ENCODE data around the gene SYNGR2.

SYNGR2 gene, protein sequence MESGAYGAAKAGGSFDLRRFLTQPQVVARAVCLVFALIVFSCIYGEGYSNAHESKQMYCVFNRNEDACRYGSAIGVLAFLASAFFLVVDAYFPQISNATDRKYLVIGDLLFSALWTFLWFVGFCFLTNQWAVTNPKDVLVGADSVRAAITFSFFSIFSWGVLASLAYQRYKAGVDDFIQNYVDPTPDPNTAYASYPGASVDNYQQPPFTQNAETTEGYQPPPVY

DNA sequence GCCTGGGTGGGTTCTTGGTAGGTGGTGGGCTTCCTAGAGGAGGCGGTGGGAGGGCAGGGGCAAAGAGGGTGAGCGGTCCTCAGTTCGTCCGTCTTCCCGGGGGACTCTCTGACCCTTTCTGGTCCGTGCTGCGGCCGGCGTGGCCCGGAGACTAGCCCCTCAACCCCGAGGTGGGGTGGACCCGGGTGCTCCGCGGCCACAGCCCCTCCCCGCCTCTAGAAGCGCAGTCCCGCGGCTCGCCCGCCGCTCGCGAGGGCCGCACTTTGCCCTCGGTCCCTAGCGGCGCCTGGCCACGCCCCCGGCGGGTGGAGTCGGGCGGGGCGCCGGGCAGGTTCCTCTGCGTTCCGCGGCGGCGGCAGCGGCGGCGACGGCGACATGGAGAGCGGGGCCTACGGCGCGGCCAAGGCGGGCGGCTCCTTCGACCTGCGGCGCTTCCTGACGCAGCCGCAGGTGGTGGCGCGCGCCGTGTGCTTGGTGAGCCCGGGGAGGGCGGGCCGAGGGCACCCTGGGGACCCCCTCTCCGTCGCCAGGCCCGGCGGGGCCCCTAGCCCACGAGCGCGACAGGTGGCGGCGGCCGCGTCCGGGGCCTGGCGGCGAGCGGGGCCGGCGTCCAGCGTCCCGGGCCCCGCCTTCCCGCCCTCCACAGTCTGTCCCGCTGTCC is at the start of gene SYNGR2:
TSS of gene SYNGR2 (plus strand) at position 340 of the 661 bp plus-strand sequence. CDS start at position 376, 36 bp downstream.
- peak in 53 of 58 donors; percentile 16 to 77 (median 50) for DNase-seq

DNA sequence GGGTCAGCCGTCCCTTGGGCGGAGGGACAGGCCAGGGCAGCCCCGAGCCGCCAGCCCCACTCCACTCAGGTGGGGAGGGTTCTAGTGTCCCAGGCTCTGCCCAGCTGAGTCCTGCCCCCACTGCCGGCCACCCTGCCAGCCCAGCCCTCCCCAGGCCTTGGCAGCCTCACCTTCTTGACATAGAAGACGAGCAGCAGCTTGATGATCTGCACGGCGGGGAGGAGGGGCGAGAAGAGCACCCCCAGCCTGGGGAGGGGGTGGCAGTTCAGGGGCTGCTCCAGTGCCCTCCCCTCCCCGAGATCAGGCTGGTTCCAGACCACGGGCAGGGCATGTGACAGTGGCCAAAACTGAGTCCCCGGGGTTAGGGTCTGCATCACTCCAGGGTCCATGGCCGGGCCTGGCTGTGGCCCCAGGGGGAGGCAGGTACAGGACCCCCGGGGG is 49.6 kb upstream of the SYNGR2 start:
- DNase-seq, result no peak

DNA sequence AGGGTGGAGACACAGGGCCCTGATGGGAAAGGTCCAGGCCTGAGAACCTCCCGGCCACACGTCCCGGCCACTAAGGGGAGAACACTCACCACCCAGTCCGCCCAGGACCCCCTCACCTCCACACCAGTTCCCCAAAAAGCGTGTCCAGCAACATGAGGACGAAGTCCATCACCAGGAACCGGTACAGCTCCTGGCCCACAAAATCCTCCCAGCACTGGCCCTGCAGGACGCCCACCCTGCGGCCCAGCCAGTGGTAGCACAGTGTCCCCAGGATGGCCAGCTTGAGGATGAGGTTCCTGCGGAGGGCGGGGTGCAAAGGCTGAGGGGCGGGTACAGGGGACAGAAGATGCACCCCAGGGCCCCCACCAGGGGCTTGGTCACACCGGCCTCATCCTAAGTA is 47.8 kb upstream of the SYNGR2 start:
- DNase-seq, result no peak

DNA sequence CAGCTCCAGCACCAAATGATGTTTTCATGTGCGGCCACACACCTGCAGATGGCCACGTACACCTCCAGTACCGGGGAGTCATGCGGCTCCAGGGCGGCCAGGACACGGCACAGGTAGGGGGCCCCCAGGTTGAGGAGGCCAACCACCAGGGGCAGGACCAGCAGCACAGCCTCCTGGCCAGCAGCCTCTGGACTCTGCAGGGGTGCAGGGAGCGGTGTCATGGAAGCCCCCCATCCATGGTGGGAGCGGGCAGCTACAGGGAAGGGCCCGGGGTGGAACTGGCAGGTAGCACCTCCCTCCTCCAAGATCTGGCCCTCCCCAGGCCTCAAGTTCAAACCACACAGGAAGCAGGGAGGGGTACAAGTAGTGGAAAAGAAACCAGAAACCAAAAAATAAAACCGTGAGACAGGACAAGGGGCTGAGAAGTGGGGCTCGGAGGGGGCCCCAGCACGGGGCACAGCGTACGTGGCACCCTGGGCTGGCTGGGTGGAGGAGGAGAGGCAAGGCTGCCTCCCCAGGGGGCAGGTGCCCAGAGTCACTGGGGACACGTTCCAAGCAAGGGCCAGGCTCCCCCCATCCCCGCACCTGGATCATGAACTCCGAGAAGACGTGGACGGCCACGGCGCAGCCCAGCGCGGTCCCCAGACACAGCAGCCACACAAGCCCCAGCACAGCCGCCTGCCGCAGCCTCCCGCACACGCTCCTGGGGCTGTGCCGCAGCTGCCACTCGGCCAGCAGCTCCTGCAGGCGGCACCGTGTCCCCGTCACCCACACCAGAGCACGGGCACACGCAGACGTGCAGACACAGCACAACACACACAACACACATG is 47.2 kb upstream of the SYNGR2 start:
- no peak for DNase-seq

DNA sequence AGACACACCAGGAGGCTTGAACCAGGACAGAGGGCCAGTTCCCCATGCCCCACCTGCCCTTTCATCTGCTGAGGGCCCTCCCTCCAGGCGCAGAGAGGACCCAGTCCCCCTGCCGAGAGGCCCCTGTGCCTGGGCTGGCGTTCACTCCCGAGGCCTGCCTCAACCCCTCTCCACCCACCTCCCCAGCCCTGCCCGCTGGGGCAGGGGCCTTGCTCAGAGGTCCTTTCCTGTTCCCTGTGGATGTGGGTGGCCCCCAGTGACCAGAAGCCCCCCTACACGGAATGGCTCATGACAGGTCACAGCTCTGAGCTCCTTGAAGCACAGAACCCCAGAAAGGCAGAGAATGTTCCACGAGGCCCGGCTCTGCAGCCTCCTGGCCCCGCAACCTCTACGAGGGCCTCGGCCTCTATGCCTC is 46.6 kb upstream of the SYNGR2 start:
- no peak for DNase-seq

DNA sequence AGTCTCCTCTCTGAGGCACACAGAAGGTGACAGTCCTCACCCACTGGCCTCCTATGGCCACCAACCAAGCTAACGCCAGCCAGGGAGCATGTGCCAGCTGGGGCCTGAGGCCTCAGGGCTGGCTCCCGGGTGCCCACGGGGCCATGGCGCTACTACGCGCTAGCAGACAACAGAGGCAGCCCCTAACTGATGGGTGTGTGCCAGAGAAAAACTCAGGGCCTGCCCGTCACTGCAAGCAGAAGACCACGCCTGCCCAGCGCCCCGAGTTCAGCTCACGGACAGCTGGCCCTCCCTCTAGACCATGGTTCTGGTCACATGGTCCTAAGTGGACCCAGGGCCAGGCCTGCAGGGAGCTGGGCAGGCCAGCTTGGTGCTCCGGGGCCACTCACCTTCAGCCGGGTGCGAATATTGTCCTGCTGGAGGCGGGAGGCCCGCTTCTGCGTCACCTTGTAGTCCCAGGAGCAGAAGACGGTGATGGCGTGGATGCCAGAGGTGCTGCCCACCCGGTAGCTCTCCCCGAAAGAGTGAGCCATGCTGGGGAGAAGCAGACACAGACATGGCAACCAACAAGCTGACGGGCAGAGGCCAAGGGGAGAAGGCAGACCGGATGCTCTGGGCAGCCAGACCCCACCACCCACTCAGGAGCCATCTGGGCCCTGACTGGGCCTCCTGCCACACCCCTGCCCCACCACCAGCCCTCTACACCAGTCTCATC is 46.0 kb upstream of the SYNGR2 start:
- DNase-seq, result no peak

DNA sequence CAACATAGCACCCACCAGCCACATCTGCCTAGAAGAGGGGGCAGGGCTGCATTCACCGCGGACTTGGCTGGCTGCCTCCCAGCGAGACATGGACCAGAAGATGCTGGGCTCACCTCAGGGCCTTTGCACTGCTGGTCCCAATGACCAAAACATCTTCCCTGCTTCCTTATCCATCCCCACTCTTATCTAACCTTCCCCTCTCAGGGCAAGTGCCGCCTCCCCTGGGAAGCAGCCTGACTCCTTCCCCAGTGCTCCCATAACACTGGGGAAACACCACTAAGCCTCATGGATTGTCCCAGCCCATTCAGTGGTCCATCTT is 45.5 kb upstream of the SYNGR2 start:
- no peak for DNase-seq

DNA sequence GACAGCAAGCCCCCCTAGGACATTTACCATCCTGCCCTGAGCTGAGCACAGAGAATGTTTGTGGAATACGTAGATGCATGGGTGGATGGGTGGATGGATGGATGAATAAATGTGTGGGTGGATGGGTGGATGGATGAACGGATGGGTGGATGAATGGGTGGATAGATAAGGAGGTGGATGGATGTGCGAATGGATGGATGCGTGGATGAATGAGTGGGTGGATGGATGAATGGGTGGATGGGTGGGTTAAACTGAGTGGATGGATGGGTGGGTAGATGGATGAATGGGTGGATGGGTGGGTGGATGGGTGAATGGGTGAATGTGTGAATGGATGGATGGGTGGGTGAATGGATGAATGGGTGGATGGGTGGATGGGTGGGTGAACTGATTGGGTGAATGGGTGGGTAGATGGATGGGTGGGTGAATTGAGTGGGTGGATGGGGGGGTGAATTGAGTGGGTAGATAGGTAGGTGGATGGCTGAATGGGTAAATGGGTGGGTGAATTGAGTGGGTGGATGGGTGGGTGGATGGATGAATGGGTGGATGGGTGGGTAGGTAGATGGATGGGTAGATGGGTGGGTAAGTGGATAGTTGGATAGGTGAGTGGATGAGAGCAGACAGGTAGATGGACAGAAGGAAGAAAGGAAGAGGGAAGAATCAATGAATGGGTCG is 45.0 kb upstream of the SYNGR2 start:
- no peak for DNase-seq

DNA sequence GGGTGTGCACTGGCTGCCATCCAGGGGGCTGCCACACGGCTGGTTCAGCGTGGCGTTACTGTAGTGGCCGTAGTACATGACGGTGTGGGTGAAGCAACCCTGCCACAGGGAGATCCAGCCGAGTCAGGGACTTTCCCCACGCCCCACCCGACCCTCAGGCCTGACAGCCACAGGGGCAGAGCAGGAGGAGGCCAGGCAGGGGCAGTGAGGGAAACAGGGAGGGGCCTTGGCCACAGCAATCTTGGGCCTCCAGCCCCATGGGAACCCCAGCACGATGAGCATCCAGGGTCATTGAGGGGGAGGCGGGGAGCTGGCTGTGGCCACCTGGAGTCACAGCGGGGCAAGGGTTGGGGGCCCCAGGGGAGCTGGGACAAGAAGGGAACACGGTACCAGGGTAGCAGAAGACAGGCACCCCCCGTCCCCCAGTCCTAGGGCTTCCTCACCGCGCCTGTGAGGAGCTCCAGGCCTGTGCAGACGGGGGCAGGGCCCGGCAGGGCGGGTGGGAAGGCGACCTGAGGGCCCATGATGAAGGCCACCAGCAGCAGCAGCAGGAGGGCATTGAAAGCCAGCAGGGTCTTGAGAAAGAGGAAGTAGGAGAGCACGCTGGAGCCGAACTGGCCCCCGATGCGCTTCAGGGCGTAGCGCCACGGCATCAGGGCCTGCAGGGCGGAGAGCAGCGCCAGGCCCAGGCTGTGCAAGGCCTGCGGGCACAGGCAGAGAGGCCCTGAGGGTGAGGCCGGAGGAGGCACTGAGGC is 44.1 kb upstream of the SYNGR2 start:
- DNase-seq, result no peak

DNA sequence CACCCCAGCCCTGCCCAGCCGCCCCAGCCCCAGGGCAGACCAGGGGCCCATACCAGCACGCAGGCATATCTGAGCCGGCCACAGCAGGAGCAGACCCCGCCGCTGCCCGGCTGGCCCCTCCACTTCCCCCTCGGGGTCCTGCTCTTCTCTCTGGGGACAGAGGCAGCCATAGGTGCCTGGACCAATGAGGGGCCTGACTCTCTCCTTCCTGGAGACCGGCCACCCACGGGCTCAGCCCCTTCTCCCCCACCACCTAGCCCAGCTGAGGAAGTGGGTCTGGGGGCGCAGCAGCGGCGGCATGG is 43.6 kb upstream of the SYNGR2 start:
- no peak for DNase-seq

DNA sequence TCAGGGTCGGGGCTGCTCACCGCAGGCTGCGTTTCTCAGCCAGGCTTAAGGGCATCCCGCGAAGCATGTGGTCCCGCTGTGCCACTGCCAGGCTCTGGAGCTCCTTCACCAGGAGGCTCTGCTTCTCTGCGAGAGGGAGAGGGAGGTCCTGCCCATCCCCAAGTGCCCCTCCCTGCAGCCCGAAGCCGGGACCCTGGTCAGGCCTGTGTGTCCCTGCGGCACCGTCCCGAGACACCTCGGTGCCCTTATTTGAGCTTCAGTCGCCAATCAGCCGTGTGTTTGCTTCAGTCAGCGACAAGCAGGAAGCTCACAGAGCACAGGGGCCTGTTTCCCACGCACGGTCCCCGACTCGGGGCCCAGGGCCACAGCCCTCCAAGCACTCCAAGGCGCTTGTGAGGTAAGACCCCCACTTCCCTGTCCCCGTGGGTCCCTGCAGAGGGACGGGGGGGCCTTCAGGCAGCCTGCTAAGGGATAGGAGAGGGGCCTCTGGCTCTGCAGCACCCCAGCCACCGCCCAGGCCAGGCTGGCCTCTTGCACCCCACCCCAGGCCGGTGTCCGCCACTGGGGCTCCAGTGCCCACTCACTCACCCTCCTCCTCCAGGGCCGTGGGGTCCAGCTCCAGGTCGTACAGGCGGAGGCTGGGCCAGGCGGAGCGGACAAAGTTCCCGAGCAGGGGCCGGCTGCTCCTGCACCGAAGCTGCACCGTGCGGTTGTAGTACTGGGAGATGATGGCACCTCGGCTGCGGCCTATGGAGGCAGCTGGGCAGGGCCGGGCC is 43.1 kb upstream of the SYNGR2 start:
- DNase-seq, result no peak

DNA sequence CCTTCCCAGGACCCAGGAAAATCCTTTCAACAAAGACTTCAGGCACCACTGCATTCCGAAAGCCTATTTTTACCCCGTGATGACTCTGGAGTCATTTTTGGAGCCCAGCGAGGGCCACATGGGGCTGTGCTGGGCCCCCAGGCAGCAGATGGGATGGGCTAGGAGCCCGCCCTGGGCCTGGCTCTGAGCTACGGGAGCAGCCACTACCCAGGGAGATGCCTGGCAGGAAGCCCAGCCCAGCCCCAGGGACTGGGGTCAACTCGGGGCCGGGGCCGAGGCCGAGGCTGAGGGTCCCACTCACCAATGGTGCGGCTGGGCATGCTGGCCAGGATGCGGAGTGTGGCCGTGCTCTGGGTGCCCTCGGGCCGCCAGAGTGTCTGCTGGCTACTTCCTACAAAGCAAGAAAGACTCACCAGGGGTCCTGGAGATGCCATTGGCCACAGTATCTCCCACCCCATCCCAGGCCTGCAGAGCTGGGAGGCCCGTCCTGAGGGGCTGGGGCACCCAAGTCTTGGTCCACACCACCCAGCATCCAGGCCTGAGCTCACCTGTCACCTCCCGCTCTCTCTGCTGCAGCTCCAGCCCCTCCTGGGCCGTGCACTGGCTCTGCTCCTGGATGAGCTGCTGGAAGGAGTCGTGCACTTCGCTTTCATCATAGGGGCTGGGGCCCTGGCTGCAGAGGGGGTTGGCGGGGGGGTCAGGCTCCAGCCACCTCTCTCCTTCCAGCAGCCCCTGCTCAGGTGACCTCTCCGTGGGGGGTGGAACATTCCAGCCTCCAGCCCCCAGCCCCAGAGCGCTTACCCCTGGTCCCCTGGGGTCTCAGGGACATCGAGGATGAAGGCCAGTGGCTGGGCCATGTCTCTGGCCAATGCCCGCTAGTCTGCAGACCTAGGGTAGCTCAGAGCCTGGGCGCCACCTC is 42.1 kb upstream of the SYNGR2 start:
- DNase-seq, result peak in 1 of 58 donors; percentile 30

DNA sequence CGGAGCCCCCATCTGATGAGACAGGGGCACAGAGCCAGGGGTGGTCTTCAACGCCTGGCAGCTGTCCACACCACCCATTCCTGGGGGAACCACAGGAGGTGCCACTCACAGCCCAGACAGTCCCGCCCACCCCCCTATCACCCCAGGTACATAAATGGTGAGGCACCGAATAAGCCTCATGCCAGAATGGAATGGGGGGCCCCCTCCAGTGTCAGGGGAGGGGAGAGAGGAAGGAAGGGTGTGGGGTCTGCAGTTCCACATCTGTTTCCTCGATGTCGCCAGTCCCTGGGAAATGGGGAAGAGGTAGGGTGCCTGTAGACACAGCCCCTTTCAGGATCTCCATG is 41.5 kb upstream of the SYNGR2 start:
- DNase-seq, result no peak

DNA sequence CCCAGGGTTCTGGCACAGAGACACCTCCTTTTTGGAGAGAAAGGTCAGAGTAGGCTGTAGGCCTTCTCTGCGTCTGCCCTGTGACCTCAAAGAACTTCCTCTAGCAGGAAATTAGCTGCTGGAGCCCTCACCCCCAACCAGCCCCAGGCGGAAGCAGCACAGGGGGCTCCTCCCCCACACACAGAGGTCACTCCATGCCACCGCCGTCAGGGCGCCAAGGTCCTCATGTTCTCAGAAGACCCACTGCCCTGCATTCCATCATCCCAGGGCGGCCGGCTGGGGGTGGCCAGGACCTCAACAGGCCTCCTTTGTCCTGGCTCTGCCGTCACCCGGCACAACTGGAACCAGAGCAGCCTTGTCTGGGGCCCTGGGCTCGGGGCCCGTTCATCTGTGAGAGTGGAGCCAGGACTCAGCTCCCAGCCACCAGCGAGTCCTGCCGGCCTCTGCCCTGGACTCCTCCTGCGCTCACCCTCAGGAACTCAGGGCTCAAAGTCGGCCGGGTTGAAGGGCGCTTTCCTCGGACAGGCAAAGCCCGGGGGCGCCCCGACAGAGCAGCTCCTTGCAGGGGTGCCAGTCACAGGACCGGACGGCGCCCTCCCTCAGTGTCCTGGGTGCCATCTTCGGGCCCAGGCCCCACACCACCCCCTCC is 41.0 kb upstream of the SYNGR2 start:
- peak in 55 of 58 donors; percentile 28 to 92 (median 80) for DNase-seq

DNA sequence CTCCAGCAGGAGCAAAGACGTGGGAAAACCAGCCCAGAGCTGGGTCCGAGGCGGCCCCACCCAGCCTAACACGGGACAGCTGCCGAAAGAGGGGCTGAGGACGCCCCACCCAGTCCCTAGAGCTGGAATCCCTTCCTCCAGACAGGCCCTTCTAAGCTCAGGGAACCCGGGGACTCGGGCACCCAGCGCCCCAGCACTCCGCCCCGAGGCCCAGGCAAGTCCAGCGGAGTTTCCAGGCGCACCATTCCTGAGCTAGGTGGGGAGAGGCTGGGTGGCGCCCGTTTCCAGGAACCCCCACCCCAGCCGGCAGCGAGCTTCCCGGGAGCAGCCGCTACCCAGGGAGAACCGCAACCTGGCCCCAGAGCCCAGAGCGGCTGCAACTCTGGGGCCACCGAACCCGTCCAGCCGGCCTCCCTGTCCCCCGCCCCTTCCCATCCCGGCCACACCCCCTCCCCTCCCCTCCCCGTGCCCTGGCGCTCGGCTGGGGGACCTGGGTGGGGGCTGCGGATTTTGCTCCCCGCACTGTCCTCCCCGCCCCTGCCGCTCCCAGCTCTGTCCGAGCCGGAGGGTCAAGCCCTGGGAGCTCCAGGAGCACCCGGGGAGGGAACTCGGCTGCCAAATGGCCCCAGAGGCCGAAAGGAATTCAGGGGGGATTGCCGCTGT is 40.4 kb upstream of the SYNGR2 start:
- DNase-seq, result peak in 12 of 58 donors; percentile 38 to 77 (median 56)

DNA sequence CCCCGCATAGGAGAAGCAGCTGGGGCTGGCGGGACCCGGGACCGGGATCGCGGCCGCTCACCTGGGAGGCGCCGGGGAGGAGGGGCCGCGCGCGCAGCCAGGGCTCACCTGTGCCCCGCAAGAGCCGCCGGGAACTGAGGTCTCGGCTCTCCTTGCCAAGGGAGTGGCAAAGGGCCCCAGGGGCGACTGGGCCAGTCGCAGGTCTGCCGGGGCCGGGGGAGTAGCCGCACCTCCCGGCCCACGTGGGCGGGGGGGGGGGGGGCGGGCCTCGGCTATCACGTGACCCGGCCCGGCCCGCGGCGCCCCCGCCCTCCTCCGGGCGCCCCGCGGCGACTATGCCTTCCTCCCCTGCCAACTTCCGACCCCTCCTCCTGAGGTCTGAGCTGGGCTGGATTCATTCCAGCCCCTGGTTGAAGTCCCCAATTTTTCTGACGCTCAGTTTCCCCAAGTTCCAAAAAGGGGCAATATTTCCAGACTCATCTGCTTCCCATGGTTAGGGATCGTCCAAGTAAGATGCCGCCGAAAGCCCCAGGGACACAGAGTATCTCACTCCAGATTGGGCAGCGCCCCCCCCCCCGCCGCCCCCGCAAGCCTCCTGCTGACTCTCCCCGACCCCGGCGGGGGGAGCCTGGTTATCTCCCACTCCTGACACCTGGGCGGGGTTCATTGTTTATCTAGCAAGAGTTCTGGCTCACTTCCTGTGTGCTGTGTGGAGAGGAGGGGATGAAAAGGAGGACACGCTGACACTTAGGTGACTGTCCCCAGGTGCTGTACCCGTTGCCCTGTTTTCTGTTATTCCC is 39.6 kb upstream of the SYNGR2 start, which contains the start of gene TMC6:
TSS of gene TMC6 (minus strand) at position 205 of the 800 bp plus-strand sequence. CDS start 1,923 bp downstream, outside the sequence.
- peak in 26 of 58 donors; percentile 26 to 76 (median 50) for DNase-seq
